Smooth muscle cell of the brain vasculature (primary cell): ENCODE data around the gene TMEM263.
"Not testable (repeated sequence)": the region's sequence is repeated elsewhere in the genome, so short reads cannot be mapped to it uniquely, and the experiment has no call there.

ENCODE experiments used
- DNase-seq: peaks from one replicate; pipeline ENCODE4 v3.0.0-alpha.2; 2012; ENCODE audit warnings: low read depth, low spot score

The TMEM263 gene

DNA sequence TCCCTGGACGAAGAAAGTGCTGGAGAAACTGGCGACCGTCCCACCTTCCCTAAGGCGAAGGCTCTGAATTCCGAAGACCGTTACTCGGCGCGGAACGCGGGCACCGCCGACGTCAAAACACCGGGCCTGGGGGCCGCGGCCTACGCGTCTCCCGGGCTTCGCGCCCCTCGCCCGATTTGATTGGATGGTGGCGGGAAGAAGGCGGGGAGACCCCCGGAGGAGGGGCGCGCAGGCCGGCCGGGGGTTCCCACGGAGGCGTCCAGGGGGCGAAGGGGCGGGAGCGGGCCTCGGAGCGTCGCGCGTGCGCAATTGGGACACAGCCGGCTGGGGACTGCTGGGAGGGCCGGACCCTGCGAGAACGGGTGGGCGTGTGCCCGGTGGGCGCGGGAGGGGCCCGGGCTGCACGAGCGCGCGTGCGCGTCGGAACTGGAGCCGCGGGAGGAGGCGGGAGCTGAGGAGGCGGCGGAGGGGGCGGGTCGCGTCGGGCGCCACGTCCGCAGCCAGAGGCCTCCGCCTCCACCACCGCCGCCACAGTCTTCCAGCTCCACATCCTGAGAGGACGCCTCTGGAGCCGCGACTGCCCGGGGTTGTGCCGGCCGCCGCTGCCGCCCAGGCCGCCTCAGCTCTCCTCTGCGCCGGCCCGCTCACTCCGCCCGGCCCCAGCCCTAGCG is at the start of gene TMEM263:
Gene TMEM263, plus strand, starts transcription at position 531 of the 671 bp plus-strand sequence. CDS start 11,210 bp downstream, outside the sequence.
- DNase-seq: peak; percentile 91

DNA sequence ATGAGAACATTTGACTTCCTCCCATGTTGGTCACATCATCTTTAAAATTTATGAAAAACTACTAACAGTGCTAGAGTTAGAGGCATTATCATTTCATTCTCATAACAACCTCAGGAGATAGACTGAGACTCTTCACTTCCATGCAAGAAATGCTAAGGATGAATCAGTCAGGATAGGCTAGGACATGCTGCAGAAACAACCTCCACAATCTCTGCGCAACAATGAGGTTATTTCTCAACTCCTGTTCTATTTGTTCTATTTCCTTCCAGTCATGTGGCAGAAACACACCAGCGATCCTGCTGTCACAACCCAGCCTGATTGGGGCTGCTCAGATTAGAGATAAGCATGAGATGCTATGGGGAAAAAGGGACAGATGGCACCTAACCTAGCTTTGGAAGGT is 49.0 kb upstream of the TMEM263 start:
- no peak for DNase-seq

DNA sequence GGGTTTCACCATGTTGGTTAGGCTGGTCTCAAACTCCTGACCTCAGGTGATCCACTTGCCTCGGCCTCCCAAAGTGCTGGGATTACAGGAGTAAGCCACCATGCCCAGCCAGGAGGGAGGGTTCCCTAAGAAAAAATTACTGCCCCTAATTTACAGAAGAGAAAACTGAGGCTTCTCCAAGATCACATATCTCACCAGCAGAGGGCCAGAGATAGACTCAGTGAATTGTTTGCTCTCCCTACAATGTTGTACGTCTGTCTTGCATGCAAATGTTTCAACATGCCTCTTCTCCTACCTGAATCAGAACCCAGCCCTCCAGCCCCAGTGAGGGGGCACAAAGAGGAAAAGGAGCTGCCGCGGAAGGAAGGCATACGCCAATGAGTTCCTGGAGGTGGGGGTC is 48.3 kb upstream of the TMEM263 start:
- DNase-seq: no peak

DNA sequence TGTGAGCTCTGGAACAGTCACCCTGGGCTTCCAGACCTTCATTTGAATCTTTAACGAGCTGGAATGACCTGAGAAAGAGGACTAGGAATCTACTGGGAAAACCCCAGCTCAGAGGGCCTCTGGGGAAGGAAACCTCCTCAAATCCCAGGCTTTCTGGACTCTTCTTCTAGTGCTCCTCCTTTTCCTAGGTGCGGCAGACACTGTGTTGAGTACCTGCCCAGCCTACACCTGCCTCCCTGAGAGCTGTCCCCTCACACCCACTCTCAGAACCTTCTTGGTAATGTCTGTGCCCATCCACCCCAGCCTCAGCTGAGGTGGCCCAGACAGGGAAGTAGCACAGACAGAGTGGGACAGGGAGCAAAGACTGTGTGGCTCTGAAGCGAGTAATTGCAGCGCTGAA is 47.9 kb upstream of the TMEM263 start:
- DNase-seq: no peak

DNA sequence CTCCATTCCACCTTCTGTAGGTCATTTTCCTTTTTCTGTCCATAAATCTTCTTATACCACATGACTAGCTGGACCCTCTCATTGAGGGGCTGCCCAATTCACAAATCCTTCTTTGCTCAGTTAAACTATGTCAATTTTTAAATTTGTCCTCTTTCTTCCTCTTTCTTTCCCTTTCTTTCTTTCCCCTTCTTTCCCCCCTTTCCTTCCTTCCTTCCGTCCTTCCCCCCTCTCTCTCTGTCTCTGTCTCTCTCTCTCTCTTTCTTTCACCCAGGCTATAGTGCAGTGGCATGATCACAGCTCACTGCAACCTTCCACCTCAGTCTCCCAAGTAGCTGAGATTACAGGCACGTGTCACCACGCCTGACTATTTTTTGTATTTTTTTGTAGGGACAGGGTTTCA is 47.1 kb upstream of the TMEM263 start:
- no peak for DNase-seq

DNA sequence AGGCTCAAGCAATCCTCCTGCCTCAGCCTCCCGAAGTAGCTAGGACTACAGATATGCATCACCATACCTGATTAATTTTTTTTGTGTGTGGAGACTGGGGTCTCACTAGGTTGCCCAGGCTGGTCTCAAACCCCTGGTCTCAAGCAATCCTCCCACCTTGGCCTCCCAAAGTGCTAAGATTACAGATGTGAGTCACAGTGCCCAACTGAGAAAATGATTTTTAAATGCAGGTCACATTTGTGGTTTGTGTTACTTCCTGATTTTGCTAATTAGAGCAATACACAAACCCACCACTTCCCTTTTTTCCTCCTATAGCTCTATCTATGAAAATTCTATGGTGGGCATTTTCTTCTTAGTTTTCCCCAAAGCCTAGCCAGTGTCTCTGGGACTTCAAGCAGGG is 45.5 kb upstream of the TMEM263 start:
- DNase-seq: no peak

DNA sequence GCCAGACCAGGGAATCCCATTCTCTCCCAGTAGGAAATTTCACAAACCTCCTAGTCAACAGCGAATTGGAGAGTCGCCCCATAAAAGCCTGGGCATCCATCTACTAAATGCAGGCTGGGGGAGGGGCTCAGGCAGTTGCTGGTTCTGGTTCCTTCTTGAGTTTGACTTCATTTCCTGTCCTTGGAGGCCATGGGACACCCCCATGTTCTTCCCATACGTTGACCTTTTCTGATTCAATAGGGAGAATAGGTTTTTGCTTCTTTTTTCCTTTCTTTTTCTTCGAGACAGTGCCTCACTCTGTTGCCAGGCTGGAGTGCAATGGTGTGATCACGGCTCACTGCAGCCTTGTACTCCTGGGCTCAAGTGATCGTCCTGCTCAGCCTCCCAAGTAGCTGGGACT is 44.1 kb upstream of the TMEM263 start:
- DNase-seq: no peak

DNA sequence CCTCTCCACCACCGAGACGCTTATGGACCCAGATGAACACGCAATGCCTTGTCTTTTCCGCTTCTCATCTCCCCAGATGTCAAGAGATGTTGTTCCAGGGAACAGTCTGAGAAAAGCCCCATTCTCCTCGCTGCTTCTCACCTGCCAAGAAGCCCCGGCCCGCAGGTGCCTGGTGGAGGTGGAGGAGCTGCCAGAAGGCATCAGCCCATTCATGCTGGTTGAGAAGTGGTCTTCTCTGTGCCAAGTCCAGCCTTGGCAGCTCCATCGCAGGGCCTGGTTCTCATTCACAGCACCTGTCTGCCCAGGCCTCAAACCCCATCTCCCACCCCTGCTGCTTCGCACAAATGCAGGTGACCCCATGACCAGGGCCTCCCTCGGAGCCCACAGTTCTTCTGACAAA is 42.3 kb upstream of the TMEM263 start:
- DNase-seq: no peak

DNA sequence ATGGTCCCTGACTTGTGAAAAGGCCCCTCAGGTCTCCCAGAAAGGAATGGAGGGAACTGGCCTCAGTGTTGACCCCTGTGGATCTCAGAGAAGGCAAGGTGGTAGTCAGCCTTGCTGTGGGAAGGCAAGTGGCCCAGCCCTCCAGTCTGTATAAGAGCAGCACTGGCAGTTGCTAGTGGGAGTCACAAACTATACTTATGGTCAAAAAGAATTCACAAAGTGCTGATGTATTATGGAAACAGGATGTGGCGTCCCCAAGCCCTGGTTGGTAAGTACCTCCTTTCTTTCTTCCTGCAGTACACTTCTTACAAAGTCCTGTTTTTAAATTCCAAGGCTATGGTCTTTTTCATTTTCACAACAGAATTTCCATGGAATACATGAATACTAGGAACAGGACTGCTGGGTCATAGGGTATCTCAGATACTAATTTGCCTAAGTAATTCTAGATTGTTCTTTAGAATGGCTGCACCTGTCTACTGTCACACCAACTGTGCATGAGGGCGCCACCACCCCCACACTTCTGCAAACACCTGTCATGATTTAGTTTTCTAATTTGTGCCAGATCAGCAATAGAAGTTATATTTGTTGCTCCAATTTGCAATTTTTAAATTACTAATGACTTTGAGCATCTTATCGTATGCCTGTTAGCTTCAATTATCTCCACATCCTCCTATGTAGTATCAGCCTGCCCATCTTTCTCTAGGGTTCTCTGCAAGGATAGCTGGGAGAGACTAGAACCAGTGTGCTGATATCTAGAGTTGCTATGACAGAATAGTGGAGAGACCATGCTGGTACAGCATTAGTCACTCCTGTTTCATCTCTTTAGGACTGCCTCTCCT is 40.7 kb upstream of the TMEM263 start:
- DNase-seq: no peak

DNA sequence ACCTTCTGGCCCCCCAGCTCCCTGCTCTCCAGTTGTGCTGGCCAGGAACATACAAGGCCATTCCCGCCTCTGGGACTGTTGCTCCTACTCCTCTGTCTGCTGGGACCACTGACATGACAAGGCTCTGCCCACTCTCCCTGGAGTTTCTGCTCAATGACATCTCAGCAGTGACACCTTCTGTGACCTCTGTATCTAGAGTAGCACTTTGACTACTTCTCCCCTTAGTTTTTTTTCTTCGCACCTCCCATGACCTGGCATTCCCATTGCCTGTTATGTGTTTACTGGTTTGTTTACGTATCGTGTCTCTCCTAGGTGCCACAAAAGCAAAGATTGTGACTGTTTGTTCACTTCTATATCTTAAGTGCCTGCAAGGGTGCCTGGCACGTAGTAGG is 40.1 kb upstream of the TMEM263 start:
- DNase-seq: no peak

DNA sequence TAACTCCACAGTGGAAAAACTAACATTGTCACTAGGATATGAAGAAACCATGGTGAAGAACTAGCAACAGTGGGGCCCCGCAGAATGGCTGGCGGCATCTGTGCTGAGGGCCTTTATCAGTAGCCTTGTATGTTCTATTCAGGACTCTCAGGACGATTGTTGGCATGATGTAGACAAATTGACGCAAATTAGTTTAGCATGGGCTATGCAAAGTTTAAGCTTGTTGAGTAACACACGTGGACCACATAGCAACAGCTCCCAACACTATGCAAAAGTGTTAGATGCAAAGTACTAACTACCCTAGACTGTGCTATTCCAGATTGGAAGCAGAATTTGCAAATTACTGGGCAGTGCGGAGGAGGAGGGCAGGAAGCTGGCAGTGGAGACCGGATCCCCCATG is 38.2 kb upstream of the TMEM263 start:
- no peak for DNase-seq

DNA sequence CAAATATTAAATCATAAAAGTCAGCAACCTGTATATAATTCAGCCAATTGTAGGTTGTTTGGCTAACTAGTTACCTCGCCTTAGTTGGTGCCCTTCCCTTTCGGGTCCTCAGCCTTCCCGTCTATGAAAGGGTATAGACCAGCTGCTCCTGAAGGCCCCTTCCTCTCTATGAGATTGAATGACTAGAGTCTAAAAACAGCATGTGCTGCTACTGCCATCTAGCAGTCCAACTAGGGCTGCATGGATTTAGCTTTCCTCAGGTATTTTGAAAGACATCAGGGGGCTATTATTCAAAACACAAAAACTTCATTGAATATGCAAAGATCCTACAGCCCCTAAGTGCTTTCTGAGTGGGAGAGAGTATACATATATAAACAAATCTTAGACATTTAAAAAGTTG is 37.0 kb upstream of the TMEM263 start:
- no peak for DNase-seq

DNA sequence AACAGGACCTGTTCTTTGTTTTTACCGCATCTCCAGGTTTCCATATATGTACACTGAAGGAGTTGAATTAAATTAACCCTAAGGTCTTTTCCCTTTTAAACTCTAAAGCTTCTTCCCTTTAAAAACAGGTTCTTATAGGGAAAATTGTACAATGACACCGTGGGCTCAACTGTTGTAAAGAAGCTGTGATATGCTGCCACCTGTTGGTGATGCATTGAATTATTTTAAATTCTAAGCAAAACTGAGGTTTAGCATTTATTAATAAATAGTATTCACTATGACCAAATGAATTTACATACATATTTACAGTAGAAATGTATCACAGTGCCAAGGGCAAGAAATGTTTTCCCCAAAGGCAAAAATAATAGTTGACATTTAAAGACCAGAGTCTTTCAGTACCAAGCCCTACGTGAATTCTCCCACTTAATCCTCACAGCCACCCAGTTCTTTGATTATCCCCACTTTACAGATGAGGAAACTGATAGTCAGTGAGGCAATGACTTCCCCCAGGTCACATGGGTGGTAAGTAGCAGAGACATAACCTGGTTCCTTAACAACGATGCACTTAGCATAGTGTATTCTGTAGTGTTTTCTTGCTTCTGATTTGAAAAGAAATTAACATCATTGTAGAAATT is 35.7 kb upstream of the TMEM263 start:
- peak; percentile 39 for DNase-seq

DNA sequence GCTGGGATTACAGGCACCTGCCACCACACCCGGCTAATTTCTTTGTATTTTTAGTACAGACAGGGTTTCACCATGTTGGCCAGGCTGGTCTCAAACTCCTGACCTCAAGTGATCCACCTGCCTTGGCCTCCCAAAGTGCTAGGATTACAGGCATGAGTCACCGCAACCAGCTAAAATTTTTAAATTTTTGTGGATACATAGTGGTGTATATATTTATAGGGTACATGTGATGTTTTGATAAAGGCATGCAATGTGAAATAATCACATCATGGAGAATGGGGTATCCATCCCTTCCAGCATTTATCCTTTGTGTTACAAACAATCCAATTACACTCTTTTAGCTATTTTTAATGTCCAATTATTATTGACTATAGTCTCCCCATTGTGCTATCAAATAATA is 33.7 kb upstream of the TMEM263 start:
- DNase-seq: not testable (repeated sequence)

DNA sequence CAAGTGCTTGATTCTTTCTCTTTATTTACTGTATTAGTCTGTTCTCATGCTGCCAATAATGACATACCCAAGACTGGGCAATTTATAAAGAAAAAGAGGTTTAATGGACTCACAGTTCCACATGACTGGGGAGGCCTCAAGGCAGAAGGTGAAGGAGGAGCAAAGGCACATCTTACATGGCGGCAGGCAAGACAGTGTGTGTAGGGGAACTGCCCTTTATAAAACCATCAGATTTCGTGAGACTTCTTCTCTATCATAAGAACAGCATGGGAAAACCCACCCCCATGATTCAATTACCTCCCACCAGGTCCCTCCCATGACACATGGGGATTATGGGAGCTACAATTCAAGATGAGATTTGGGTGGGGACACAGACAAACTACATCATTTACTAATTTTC is 32.1 kb upstream of the TMEM263 start:
- not testable (repeated sequence) for DNase-seq

DNA sequence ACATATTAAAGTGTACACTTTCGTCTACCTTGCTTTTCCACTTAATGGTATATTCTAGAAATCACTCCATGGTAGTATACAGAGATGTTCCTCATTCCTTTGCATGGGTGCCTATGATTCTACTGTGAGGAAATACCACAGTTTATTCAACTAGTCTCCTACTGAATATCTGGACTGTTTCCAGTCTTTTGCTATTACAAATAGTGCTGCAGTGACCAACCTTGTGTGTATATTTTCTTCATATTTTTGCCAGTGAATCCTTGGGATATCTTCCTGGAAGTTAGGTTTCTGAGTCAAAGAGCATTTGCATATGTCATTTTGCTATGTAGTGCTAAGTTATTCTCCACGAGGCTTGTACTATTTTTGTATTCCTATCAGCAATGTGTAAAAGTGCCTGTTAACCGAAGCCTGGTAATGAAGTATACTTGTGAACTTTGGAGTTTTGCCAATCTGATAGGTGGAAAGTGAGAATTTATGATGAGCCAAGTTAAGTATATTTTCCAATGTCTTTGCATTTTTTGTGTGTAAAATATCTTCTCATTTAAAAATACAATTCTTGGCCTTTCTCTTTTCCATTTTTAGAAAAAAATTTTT is 31.3 kb upstream of the TMEM263 start:
- no peak for DNase-seq

DNA sequence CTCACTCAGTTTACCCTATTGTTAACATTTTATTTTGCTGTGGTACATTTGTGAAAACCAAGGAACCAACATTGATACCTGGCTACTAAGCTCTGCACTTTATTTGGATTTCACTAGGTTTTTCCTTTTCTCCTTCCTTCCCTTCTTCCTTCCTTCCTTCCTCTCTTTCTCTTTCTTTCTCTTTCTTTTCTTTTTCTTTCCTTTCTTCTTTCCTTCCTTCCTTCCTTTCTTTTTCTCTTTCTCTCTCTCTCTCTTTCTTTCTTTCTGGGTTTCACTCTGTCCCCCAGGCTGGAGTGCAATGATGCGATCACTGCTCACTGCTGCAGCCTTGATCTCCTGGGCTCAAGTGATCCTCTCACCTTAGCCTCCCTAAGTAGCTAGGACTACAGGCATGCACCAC is 29.1 kb upstream of the TMEM263 start:
- no peak for DNase-seq

DNA sequence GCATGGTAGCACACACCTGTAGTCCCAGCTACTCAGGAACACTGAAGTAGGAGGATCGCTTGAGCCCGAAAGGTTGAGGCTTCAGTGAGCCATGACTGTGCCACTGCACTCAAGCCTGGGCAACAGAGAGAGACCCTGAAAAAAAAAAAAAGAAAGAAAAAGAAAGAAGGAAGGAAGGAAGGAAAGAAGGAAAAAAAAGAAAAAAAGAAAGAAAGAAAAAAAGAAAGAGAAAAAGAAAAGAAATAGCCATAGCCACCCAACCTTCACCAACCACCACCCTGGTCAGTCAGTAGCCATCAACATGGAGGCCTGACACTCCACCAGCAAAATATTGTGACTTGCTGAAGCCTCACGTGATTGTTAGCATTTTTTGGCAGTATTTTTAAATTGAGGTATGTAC is 21.4 kb upstream of the TMEM263 start:
- no peak for DNase-seq

DNA sequence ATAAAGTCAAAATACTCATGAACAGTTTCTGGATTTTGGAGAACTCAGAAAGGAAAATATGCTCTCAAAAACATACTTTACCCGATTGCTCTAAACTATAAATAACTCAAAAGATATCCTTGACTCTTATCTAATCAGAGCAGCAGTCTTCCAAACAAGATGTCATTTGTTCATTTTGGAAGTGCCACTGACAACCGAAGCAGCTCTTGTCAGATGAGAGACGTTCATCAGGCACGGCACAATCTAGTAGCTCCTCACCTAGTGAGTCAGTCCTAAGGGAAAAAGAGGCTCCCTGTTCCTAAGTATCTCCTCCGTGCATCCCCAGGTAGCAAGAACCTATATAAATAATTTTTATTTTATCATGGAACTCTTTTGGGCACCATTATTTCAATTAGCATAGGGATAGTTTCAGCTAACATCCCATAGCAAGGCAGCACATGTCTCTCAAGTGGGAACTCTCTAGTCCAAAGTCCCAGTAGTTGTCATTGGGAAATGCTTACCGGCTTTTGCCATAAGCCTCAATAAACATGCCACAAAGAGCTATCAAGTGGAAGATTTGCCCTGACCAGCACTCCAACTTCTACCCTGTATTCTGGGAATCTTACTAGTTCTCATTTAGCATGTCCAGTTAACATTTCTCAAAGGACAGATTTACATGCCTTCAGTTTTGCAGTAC is 14.1 kb upstream of the TMEM263 start:
- DNase-seq: no peak

DNA sequence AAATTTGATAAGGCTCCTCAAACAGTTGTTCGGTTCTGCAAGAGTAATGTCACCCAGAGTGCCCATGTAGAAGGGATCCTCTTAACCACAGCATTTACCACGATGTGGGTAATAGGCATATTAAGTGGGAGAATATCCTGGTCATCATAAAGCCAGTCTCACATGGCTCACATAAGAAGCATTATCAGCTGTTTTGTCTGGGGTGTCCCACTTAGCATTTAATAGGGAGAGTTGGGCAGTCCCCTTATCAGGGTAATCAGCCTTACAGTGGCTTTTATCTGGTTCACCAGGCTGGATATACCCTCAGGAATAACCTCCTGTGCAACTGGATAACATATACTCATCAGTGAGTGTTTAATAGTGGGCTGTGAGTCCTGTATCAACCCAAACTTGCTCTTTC is 12.9 kb upstream of the TMEM263 start:
- DNase-seq: no peak

DNA sequence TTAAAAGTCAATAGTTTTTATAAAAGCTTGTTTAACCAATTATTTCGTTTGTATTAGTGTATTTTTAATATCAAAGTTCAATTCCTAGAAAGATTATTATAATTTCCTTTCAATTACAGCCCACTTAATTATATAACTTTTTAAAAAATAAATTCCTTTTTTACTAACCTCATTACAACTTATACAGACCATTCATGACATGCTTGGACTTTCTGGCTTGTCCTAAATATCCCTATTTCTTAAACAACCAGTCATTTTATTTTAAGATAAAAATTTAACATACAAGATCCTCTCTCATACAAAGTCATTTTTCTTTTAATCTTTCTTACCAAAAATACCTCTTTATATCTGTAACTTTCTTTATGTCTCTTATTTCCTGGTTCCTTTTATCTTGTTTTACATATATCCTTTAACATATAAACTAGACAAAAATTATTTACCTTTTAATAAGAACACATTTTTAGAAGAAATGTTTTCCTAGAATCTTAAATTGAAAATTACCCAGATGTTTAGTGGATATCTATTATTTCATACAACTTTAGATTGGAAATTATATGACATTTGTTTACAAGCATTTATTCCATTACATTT is 10.4 kb upstream of the TMEM263 start:
- DNase-seq: no peak
